Thoracic aorta (tissue), 2 donors: ENCODE results near the gene HARBI1. TPM values are rescaled to one million over a fixed set of nuclear protein-coding genes. Genes with fewer than 3 reads are reported as not detected.

Experiments
- ATAC-seq: fragments of 150-250 bp; one replicate; pipeline ENCODE4 v1.8.0; 2017; ENCODE audit warnings: low read depth; ENCODE audit not compliant: insufficient number of reproducible peaks, low FRiP score
- DNase-seq: peaks from one replicate; pipeline ENCODE4 v3.0.0-alpha.2; 2020; ENCODE audit warnings: low spot score
- H3K27ac ChIP-seq, 2 donors: fragments of 200-600 bp; sonication (generic); 1 replicate in 1 of 2; 2 replicates in 1 of 2; pipeline ENCODE4 v1.5.1; 2016; ENCODE audit warnings: mild to moderate bottlenecking in 2 of 2, moderate library complexity in 2 of 2
- H3K27me3 ChIP-seq: fragments of 200-600 bp; sonication (generic); replicated peaks from 2 replicates; pipeline ENCODE4 v1.6.0; 2016; ENCODE audit warnings: mild to moderate bottlenecking; ENCODE audit not compliant: insufficient read depth
- H3K36me3 ChIP-seq: fragments of 200-600 bp; sonication (generic); one replicate; pipeline ENCODE4 v1.5.1; 2016
- H3K4me1 ChIP-seq, 2 donors: fragments of 200-600 bp; sonication (generic); 1 replicate in 1 of 2; 2 replicates in 1 of 2; pipeline versions ENCODE4 v1.5.1 to v1.6.0; 2016; ENCODE audit warnings: low read depth in 2 of 2, mild to moderate bottlenecking in 1 of 2; ENCODE audit not compliant: control insufficient read depth in 1 of 2
- H3K4me3 ChIP-seq: fragments of 200-600 bp; sonication (generic); 2 replicates; pipeline ENCODE4 v1.5.1; 2016; ENCODE audit warnings: mild to moderate bottlenecking
- H3K9me3 ChIP-seq: fragments of 200-600 bp; sonication (generic); 2 replicates; pipeline ENCODE4 v1.5.1; 2016
- CTCF ChIP-seq: fragments of 200-600 bp; sonication (generic); IDR thresholded peaks from one replicate; pipeline ENCODE4 v1.5.1; 2019; ENCODE audit warnings: antibody characterized with exemption
- total RNA-seq, 2 donors: library from RNA; depleted of rRNA; stranded (reverse); fragments of >200 nt; gene quantifications; one replicate each; pipeline versions ENCODE4 v1.1.0 to v1.2.3, GENCODE V29; 2016

Gene HARBI1
- total RNA-seq, 2 donors from 2014 or later = 1.1 TPM; not detected in 1

DNA sequence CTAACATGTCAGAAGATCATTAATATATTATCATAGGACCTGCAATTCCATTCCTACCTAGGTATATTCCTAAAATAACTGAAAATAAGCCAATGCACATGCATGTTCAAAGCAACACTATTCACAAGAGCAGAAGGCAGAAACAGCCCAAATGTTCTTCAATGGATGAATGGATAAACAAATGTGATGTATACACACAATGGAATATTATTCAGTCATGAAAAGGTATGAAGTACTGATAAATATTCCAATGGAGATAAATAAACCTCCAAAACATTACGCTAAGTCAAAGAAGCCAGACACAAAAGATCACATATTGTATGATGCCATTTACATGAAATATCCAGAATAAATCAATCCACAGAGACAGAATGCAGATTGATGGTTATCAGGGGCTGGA is 40.0 kb downstream of the HARBI1 start:
- ATAC-seq (no peak), DNase-seq (no peak)
- peaks cover 0 to 5% of the 10 kb centered on the region in 2 donors for H3K4me1 ChIP-seq
- no peaks in the 10 kb centered on the region for H3K27me3 ChIP-seq
- no peak for TF ChIP-seq CTCF
- no peaks in the 10 kb centered on the region for H3K36me3 ChIP-seq
- H3K9me3 ChIP-seq = no peaks in the 10 kb centered on the region
- H3K4me3 ChIP-seq = no peak overlapping the region
- H3K27ac ChIP-seq = no peak overlapping the region

DNA sequence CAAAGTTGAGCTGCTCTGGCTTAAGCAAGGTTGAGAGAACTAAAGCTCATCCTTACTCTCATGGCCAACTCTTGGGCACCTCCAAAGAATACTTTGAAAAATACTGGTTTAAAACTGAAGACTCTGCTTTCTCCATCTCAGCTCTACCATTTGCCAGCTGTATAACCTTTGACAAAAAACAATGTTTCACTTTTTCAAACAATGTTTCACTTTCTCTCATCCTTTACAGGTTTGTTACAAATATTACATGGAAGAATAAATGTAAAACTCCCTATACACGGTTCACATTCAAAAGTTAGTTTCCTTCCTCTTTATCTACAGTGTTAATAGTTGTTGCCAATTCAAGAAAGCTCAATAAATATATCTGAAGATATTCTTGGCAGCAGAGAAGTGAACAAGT is 42.4 kb downstream of the HARBI1 start:
- TF ChIP-seq CTCF = no peak
- Histone ChIP-seq H3K4me3 (no peak overlapping the region), H3K27ac (no peak overlapping the region), H3K27me3 (no peaks in the 10 kb centered on the region), H3K9me3 (no peaks in the 10 kb centered on the region), H3K36me3 (no peaks in the 10 kb centered on the region), H3K4me1 (peaks cover 7 to 23% of the 10 kb centered on the region in 2 donors)
- ATAC-seq = no peak
- DNase-seq = no peak

DNA sequence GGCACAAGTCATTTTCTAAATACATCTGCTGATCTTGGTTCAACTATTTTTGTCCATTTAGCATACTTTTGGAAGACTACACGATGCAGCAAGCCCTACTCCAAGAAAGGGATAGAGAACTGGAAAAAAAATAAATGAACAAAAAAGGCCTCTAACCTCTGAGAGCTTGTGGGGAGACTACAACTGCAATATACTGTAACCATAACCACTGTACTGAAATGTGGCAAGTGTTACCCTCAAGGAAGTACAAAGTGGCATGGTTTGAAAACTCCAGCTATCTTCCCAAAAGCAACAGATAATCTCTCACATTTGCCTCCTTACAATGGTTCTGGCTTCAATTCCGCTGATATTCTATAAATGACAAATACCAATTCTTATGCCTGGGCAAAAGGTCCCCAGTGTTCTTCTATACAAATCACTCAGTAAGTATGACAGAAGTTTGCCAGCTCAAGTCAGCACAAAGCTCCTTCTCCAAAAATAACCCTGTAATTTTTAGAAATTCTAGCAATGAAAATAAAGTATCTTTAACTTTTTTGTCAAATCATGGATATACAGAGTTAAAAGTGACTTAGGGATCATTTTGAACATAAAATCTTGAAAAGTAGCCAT is 46.1 kb downstream of the HARBI1 start:
- Histone ChIP-seq H3K9me3 (no peaks in the 10 kb centered on the region), H3K36me3 (no peaks in the 10 kb centered on the region), H3K27me3 (no peaks in the 10 kb centered on the region), H3K27ac (peak overlapping the region in 1 of 2 donors; percentile 48), H3K4me1 (peaks cover 7 to 25% of the 10 kb centered on the region in 2 donors), H3K4me3 (no peak overlapping the region)
- ATAC-seq = no peak
- no peak for TF ChIP-seq CTCF
- DNase-seq = no peak

GRCh38 chr11:46565232-46565840 is 51.7 kb downstream of the HARBI1 start:
- Histone ChIP-seq H3K27ac (no peak overlapping the region), H3K9me3 (no peaks in the 10 kb centered on the region), H3K4me3 (no peak overlapping the region), H3K4me1 (peaks cover 12 to 24% of the 10 kb centered on the region in 2 donors), H3K27me3 (no peaks in the 10 kb centered on the region), H3K36me3 (no peaks in the 10 kb centered on the region)
- ATAC-seq (no peak), DNase-seq (no peak)
- no peak for TF ChIP-seq CTCF

GRCh38 chr11:46564459-46564858 is 52.6 kb downstream of the HARBI1 start:
- H3K4me3 ChIP-seq = no peak overlapping the region
- peaks cover 18 to 25% of the 10 kb centered on the region in 2 donors for H3K4me1 ChIP-seq
- no peaks in the 10 kb centered on the region for H3K9me3 ChIP-seq
- no peak for ATAC-seq
- no peaks in the 10 kb centered on the region for H3K27me3 ChIP-seq
- no peak overlapping the region for H3K27ac ChIP-seq
- DNase-seq = no peak
- H3K36me3 ChIP-seq = no peaks in the 10 kb centered on the region
- TF ChIP-seq CTCF = no peak
